ENCODE data around the gene TLL2.
"Not testable (repeated sequence)": the region's sequence is repeated elsewhere in the genome, so short reads cannot be mapped to it uniquely, and the experiment has no call there.

Gene TLL2

GRCh38 chr10:96513698-96514561 is at the start of gene TLL2:
Gene TLL2, minus strand, starts transcription at chr10:96513926. Its CDS starts 241 bp downstream, at chr10:96513685.
- in situ Hi-C loops (cut with HindIII; ENCODE audit: low sequenced_read_pairs): no loop called here

GRCh38 chr10:96560966-96561887 is 47.5 kb upstream of the TLL2 start:
- in situ Hi-C loops (cut with HindIII; ENCODE audit: low sequenced_read_pairs): no loop called here

- in situ Hi-C loops (cut with HindIII; ENCODE audit: low sequenced_read_pairs): no loop called here
These were observed 46.8 kb upstream of the TLL2 start for GRCh38 chr10:96560489-96560888.

- in situ Hi-C loops (cut with HindIII; ENCODE audit: low sequenced_read_pairs): no loop called here
These were observed 42.3 kb upstream of the TLL2 start for GRCh38 chr10:96556003-96556402.

GRCh38 chr10:96555330-96555729 is 41.6 kb upstream of the TLL2 start:
- in situ Hi-C loops (cut with HindIII; ENCODE audit: low sequenced_read_pairs): no loop called here

- in situ Hi-C loops (cut with HindIII; ENCODE audit: low sequenced_read_pairs): no loop called here
These were observed 34.9 kb upstream of the TLL2 start for GRCh38 chr10:96548589-96548988.

GRCh38 chr10:96545558-96545957 is 31.8 kb upstream of the TLL2 start:
- in situ Hi-C loops (cut with HindIII; ENCODE audit: low sequenced_read_pairs): not testable (repeated sequence)

GRCh38 chr10:96541921-96542320 is 28.2 kb upstream of the TLL2 start:
- in situ Hi-C loops (cut with HindIII; ENCODE audit: low sequenced_read_pairs): no loop called here

GRCh38 chr10:96540240-96540639 is 26.5 kb upstream of the TLL2 start:
- in situ Hi-C loops (cut with HindIII; ENCODE audit: low sequenced_read_pairs): no loop called here

- in situ Hi-C loops (cut with HindIII; ENCODE audit: low sequenced_read_pairs): no loop called here
These were observed 25.0 kb upstream of the TLL2 start for GRCh38 chr10:96538683-96539082.

GRCh38 chr10:96536129-96536528 is 22.4 kb upstream of the TLL2 start:
- in situ Hi-C loops (cut with HindIII; ENCODE audit: low sequenced_read_pairs): no loop called here

GRCh38 chr10:96532523-96532922 is 18.8 kb upstream of the TLL2 start:
- in situ Hi-C loops (cut with HindIII; ENCODE audit: low sequenced_read_pairs): no loop called here

- in situ Hi-C loops (cut with HindIII; ENCODE audit: low sequenced_read_pairs): loop anchor here (5.0 kb wide), 1 partner anchor 73 kb away; no protein-coding TSS in a partner anchor
These were observed 16.0 kb upstream of the TLL2 start for GRCh38 chr10:96529634-96530279.

- in situ Hi-C loops (cut with HindIII; ENCODE audit: low sequenced_read_pairs): loop anchor here (5.0 kb wide), 1 partner anchor 78 kb away; no protein-coding TSS in a partner anchor
These were observed 11.0 kb upstream of the TLL2 start for GRCh38 chr10:96524741-96525140.

- in situ Hi-C loops (cut with HindIII; ENCODE audit: low sequenced_read_pairs): no loop called here
These were observed 3.6 kb upstream of the TLL2 start for GRCh38 chr10:96517284-96517683.

GRCh38 chr10:96516337-96516736 is 2.6 kb upstream of the TLL2 start:
- in situ Hi-C loops (cut with HindIII; ENCODE audit: low sequenced_read_pairs): no loop called here

GRCh38 chr10:96513305-96513697 is 425 bp downstream of the TLL2 start:
- in situ Hi-C loops (cut with HindIII; ENCODE audit: low sequenced_read_pairs): no loop called here

- in situ Hi-C loops (cut with HindIII; ENCODE audit: low sequenced_read_pairs): no loop called here
These were observed 1.0 kb downstream of the TLL2 start for GRCh38 chr10:96512524-96513304.

GRCh38 chr10:96511044-96511945 is 2.4 kb downstream of the TLL2 start:
- in situ Hi-C loops (cut with HindIII; ENCODE audit: low sequenced_read_pairs): no loop called here
